ENCODE measurements around the gene OR51T1.

Gene OR51T1

DNA sequence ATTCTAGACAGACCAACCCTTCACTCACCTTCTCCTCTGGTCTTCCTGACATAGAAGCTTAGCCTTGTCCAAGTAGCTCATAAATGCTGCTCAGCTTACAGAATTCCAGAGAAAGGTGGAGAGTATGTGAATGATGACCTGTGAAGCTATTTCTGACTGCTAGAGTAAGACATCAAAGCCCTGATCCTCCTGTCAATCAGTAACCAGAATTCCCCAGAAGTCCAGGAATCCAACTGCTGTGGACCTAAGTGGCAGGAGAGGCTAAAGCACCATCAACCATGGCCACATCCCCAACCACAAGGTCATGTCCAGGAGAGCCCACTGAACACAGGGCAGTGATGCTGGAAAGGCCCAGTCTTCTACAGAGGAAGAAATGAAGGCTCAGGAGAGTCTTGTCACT is 34.9 kb downstream of the OR51T1 start:
- no peaks in the 10 kb centered on the region for H3K9me2 ChIP-seq (ENCODE audit: low read depth, low read length)
- H3K4me1 ChIP-seq (ENCODE audit: insufficient read depth, low read length, severe bottlenecking): no peaks in the 10 kb centered on the region
- no peak overlapping the region for H3K4me2 ChIP-seq (ENCODE audit: low read length)
- H3F3A ChIP-seq (ENCODE audit: insufficient read depth, low read length): no peaks in the 10 kb centered on the region
- H3K4me3 ChIP-seq (ENCODE audit: low read depth, low read length, poor library complexity, severe bottlenecking): no peak overlapping the region
- H3K36me3 ChIP-seq (ENCODE audit: insufficient read depth, low read length): no peaks in the 10 kb centered on the region
- H4K20me1 ChIP-seq (ENCODE audit: insufficient read depth, low read length): no peaks in the 10 kb centered on the region
- no peak overlapping the region for H2AFZ ChIP-seq (ENCODE audit: low read length)
- TF ChIP-seq, protein P1, sequence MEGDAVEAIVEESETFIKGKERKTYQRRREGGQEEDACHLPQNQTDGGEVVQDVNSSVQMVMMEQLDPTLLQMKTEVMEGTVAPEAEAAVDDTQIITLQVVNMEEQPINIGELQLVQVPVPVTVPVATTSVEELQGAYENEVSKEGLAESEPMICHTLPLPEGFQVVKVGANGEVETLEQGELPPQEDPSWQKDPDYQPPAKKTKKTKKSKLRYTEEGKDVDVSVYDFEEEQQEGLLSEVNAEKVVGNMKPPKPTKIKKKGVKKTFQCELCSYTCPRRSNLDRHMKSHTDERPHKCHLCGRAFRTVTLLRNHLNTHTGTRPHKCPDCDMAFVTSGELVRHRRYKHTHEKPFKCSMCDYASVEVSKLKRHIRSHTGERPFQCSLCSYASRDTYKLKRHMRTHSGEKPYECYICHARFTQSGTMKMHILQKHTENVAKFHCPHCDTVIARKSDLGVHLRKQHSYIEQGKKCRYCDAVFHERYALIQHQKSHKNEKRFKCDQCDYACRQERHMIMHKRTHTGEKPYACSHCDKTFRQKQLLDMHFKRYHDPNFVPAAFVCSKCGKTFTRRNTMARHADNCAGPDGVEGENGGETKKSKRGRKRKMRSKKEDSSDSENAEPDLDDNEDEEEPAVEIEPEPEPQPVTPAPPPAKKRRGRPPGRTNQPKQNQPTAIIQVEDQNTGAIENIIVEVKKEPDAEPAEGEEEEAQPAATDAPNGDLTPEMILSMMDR (IDR thresholded peaks at IDR 0.05; ENCODE audit: low read length): no peak
- no peak for TF ChIP-seq EZH2 (IDR thresholded peaks at IDR 0.05; ENCODE audit: borderline replicate concordance, low read length)
- H3K9me3 ChIP-seq (ENCODE audit: low read length): no peaks in the 10 kb centered on the region
- no peaks in the 10 kb centered on the region for H3K27me3 ChIP-seq (ENCODE audit: insufficient read depth, low read length)
- H3K79me2 ChIP-seq (ENCODE audit: insufficient read depth, low read length): no peaks in the 10 kb centered on the region
- no peak overlapping the region for H3K9ac ChIP-seq (ENCODE audit: low read length)
- no peak overlapping the region for H3K27ac ChIP-seq (ENCODE audit: low read depth, low read length, poor library complexity, severe bottlenecking)

DNA sequence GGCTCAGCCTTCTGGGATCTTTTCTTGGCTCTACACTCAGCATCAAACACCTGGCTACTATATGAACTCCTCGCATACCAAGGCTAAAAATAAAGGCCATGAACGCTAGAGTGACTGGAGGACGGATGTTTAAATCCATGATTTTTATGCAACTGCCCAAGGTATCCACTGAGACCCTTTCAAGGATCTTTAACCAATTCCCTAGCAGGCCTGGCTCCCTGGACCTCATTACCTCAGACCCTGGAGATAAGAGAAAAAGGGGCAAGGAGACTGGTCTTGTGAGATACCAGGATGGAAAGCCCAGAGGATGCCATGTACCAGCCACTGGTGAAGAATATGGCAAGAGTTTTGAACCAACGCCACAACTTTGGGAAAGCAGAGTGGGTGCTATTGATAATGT is 37.5 kb downstream of the OR51T1 start, which contains the start of gene OR51G2:
Gene OR51G2, minus strand, starts transcription at position 101 of the 400 bp plus-strand sequence. CDS start 3,687 bp downstream, outside the sequence.
- no peaks in the 10 kb centered on the region for H3F3A ChIP-seq (ENCODE audit: insufficient read depth, low read length)
- no peak within 1 kb of the TSS for H3K27ac ChIP-seq (ENCODE audit: low read depth, low read length, poor library complexity, severe bottlenecking)
- H4K20me1 ChIP-seq (ENCODE audit: insufficient read depth, low read length): no peaks in the 10 kb centered on the region
- H3K4me3 ChIP-seq (ENCODE audit: low read depth, low read length, poor library complexity, severe bottlenecking): no peak within 1 kb of the TSS
- no peaks in the 10 kb centered on the region for H3K36me3 ChIP-seq (ENCODE audit: insufficient read depth, low read length)
- H3K4me1 ChIP-seq (ENCODE audit: insufficient read depth, low read length, severe bottlenecking): no peaks in the 10 kb centered on the region
- H3K79me2 ChIP-seq (ENCODE audit: insufficient read depth, low read length): no peaks in the 10 kb centered on the region
- H3K9me3 ChIP-seq (ENCODE audit: low read length): no peaks in the 10 kb centered on the region
- H3K9ac ChIP-seq (ENCODE audit: low read length): no peak within 1 kb of the TSS
- no peak within 1 kb of the TSS for H2AFZ ChIP-seq (ENCODE audit: low read length)
- TF ChIP-seq, protein P1 (IDR thresholded peaks at IDR 0.05; ENCODE audit: low read length): no peak
- no peak for TF ChIP-seq EZH2 (IDR thresholded peaks at IDR 0.05; ENCODE audit: borderline replicate concordance, low read length)
- H3K9me2 ChIP-seq (ENCODE audit: low read depth, low read length): no peaks in the 10 kb centered on the region
- no peaks in the 10 kb centered on the region for H3K27me3 ChIP-seq (ENCODE audit: insufficient read depth, low read length)
- no peak within 1 kb of the TSS for H3K4me2 ChIP-seq (ENCODE audit: low read length)

DNA sequence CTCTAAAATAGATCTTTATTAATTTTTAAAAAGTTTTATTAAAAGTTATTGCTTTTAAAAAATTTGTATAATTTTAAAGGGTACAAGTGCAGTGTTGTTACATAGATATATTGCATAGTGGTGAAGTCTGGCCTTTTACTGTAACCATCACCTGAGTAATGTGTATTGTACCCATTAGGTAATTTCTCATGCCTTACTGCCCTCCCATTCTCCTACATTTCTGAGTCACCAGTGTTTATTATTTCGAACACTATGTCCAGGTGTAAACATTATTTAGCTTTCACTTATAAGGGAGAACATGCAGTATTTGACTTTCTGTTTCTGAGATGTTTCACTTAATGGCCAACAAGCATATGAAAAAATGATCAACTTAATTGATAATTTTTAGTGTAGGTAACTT is 40.1 kb downstream of the OR51T1 start:
- Histone ChIP-seq H2AFZ (ENCODE audit: low read length) (no peak overlapping the region), H3K79me2 (ENCODE audit: insufficient read depth, low read length) (no peaks in the 10 kb centered on the region), H3K4me2 (ENCODE audit: low read length) (no peak overlapping the region), H3F3A (ENCODE audit: insufficient read depth, low read length) (no peaks in the 10 kb centered on the region), H3K4me1 (ENCODE audit: insufficient read depth, low read length, severe bottlenecking) (no peaks in the 10 kb centered on the region), H3K27me3 (ENCODE audit: insufficient read depth, low read length) (no peaks in the 10 kb centered on the region), H3K9me3 (ENCODE audit: low read length) (no peaks in the 10 kb centered on the region), H3K36me3 (ENCODE audit: insufficient read depth, low read length) (no peaks in the 10 kb centered on the region), H3K9me2 (ENCODE audit: low read depth, low read length) (no peaks in the 10 kb centered on the region), H3K27ac (ENCODE audit: low read depth, low read length, poor library complexity, severe bottlenecking) (no peak overlapping the region), H4K20me1 (ENCODE audit: insufficient read depth, low read length) (no peaks in the 10 kb centered on the region), H3K4me3 (ENCODE audit: low read depth, low read length, poor library complexity, severe bottlenecking) (no peak overlapping the region), H3K9ac (ENCODE audit: low read length) (no peak overlapping the region)
- TF ChIP-seq, protein P1 (IDR thresholded peaks at IDR 0.05; ENCODE audit: low read length): no peak
- no peak for TF ChIP-seq EZH2 (IDR thresholded peaks at IDR 0.05; ENCODE audit: borderline replicate concordance, low read length)
